CD4-positive, alpha-beta T cell treated with Interleukin-15 for 4 hours (primary cell): ENCODE data around the gene INIP.
"Not testable (repeated sequence)": the region's sequence is repeated elsewhere in the genome, so short reads cannot be mapped to it uniquely, and the experiment has no call there.

Experiments
- DNase-seq: peaks from one replicate; pipeline ENCODE4 v3.0.0-alpha.2; 2020; ENCODE audit warnings: low spot score

The INIP gene

GRCh38 chr9:112734892-112735291 lies 17.0 kb upstream of the INIP start:
- no peak for DNase-seq

- DNase-seq: no peak
Observed at GRCh38 chr9:112731971-112732370, 14.1 kb upstream of the INIP start.

- DNase-seq: no peak
Observed at GRCh38 chr9:112728401-112728800, 10.5 kb upstream of the INIP start.

DNA sequence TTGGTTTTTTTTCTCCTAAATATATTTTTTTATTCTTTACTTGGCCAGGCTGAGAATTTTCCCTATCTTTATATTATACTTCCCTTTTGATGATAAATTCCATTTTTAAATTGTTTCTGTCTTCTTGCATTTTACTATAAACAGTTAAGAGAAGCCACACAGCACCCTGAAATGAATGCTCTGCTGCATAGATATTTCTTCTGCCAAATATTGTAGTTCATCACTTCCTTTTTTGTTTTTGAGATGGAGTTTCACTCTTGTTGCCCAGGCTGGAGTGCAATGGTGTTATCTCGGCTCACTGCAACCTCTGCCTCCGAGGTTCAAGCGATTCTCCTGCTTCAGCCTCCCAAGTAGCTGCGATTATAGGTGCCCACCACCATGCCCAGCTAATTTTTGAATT lies 8.5 kb upstream of the INIP start:
- no peak for DNase-seq

GRCh38 chr9:112725961-112726360 lies 8.0 kb upstream of the INIP start:
- DNase-seq: no peak

DNA sequence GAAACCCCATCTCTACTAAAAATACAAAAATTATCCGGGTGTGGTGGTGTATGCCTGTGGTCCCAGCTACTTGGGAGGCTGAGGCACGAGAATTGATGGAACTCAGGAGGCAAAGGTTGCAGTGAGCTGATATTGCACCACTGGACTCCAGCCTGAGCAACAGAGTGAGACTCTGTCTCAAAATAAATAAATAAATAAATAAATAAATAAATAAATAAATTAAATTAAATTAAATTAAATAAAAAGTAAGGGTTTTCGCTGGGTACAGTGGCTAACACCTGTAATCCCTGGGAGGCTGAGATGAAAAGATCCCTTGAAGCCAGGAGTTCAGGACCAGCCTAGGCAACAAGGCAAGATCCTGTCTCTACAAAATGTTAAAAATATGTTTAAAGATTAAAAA lies 4.8 kb upstream of the INIP start:
- DNase-seq: not testable (repeated sequence)

GRCh38 chr9:112720113-112720780 lies 2.3 kb upstream of the INIP start:
- no peak for DNase-seq

GRCh38 chr9:112719696-112720095 lies 1.8 kb upstream of the INIP start:
- no peak for DNase-seq

GRCh38 chr9:112719241-112719691 lies 1.3 kb upstream of the INIP start:
- no peak for DNase-seq

GRCh38 chr9:112712678-112713077 lies 5.2 kb downstream of the INIP start:
- no peak for DNase-seq

DNA sequence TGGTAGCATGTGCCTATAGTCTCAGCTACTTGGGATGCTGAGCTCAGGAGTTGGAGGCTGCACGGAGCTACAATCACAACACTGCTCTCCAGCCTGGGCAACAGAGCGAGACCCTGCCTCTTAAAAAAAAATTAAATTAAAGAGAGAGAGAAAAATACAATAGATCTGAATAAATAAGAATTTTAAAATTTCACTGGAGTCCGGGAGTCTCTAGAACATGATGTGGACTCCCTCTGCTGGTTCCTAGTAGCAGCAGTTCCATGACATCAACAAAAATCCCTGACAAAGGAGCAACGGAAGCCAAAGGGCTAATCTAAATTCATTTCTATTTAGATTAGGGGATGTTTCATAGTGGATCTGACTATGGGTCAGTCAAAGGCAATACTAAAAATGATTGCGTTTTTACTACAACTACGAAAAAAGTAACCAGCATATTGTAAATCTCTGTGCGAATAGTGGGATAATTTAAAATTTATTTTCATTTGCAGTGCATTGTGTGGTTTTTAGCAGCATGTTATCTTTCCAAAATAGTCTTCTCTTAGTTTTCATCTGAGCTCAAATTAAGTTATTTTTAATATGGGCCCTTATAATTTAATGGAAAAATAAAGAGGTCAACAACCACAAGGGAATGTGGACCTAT lies 6.7 kb downstream of the INIP start:
- DNase-seq: no peak

GRCh38 chr9:112705768-112706427 lies 12.0 kb downstream of the INIP start:
- no peak for DNase-seq

- no peak for DNase-seq
Observed at GRCh38 chr9:112703304-112703703, 14.6 kb downstream of the INIP start.

DNA sequence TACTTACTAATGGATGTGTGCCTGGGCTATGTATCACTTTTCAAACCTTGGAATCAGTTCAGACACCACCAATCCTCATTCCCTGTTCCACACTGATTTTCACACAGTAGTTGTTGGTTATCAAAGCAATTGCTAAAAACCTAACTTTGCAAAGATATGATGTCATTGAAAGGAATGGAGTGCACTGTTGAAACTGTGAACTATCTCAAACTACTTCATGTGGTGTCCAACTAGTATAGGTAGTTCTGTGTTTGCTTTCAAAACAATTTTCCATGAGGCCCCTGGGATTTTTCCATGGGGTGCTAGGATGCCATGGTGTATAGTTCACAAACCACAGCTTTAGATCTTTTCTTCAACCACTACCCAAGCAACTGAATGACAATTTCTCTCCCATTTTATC lies 17.8 kb downstream of the INIP start:
- no peak for DNase-seq

DNA sequence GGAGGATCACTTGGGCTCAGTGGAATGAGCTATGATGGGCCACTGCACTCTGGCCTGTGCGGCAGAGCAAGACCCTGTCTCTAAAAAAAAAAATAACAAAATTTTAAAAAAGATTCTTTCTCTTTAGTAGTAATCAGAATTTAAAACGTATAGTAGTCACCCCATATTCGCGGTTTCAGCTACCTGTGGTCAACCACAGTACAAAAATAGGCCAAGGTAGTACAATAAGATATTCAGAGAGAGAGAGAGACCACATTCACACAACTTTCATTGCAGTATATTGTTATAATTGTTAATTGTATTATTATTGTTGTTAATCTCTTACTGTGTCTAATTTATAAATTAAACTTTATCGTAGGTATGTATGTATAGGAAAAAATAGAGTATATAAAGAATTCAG lies 18.7 kb downstream of the INIP start:
- DNase-seq: no peak

DNA sequence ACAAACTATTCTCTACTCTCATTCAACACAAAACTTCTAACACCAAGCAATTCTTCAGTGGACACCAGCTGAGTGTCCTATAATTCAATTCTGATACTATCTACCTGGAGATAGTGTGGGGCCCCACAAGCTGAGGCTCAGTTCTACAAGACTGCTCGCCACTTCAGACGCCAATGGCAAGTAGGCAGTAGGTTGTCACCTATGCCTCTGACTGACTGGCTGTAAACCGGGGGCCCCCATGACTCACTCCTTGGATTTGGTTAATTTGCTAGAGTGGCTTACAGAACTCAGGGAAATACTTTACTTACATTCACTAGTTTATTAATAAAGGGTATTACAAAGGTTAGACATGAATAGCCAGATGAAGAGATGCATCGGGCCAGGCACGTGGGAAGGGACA lies 21.5 kb downstream of the INIP start:
- no peak for DNase-seq

- DNase-seq: no peak
Observed at GRCh38 chr9:112694706-112695555, 23.0 kb downstream of the INIP start.

- no peak for DNase-seq
Observed at GRCh38 chr9:112689161-112689740, 28.7 kb downstream of the INIP start.

GRCh38 chr9:112680731-112681402 lies 37.0 kb downstream of the INIP start:
- DNase-seq: no peak

- DNase-seq: no peak
Observed at GRCh38 chr9:112677040-112677439, 40.9 kb downstream of the INIP start.

- not testable (repeated sequence) for DNase-seq
Observed at GRCh38 chr9:112673221-112673620, 44.7 kb downstream of the INIP start.
